GM21737 (cell line): ENCODE measurements around the gene ARHGEF1.
"Not testable (repeated sequence)": the region's sequence is repeated elsewhere in the genome, so short reads cannot be mapped to it uniquely, and the experiment has no call there.

Experiments used
- ATAC-seq: cut with Tn5 transposase; IDR thresholded peaks from one replicate; pipeline ENCODE4 v1.9.1; 2021; ENCODE audit warnings: mild to moderate bottlenecking, moderate library complexity; ENCODE audit not compliant: unreplicated experiment

The ARHGEF1 gene

GRCh38 chr19:41861846-41862245, 21.1 kb upstream of the ARHGEF1 start:
- no peak for ATAC-seq

GRCh38 chr19:41862445-41862986, 20.5 kb upstream of the ARHGEF1 start:
- ATAC-seq: no peak

- ATAC-seq: no peak
Measured at GRCh38 chr19:41863209-41863931, 19.6 kb upstream of the ARHGEF1 start.

GRCh38 chr19:41864374-41864773, 18.6 kb upstream of the ARHGEF1 start:
- ATAC-seq: no peak

- ATAC-seq: no peak
Measured at GRCh38 chr19:41866284-41866683, 16.7 kb upstream of the ARHGEF1 start.

GRCh38 chr19:41868120-41868988, 14.6 kb upstream of the ARHGEF1 start:
- no peak for ATAC-seq

- ATAC-seq: no peak
Measured at GRCh38 chr19:41868989-41869300, 14.0 kb upstream of the ARHGEF1 start.

GRCh38 chr19:41869374-41869955, 13.5 kb upstream of the ARHGEF1 start:
- no peak for ATAC-seq

GRCh38 chr19:41870401-41870873, 12.5 kb upstream of the ARHGEF1 start:
- ATAC-seq: no peak

- ATAC-seq: peak; percentile 51
Measured at GRCh38 chr19:41871573-41872383, 11.2 kb upstream of the ARHGEF1 start.

- ATAC-seq: no peak
Measured at GRCh38 chr19:41872384-41872774, 10.6 kb upstream of the ARHGEF1 start.

- ATAC-seq: no peak
Measured at GRCh38 chr19:41872775-41873647, 10.0 kb upstream of the ARHGEF1 start.

GRCh38 chr19:41875973-41876372, 7.0 kb upstream of the ARHGEF1 start:
- not testable (repeated sequence) for ATAC-seq

- peak; percentile 51 for ATAC-seq
Measured at GRCh38 chr19:41876847-41877832, 5.8 kb upstream of the ARHGEF1 start, which contains the start of gene CD79A. CD79A (plus strand) TSS chr19:41877279; CDS start chr19:41877305, 26 bp downstream.

- peak; percentile 5 for ATAC-seq
Measured at GRCh38 chr19:41877916-41878905, 4.8 kb upstream of the ARHGEF1 start.

- ATAC-seq: no peak
Measured at GRCh38 chr19:41879080-41879479, 3.9 kb upstream of the ARHGEF1 start.

- no peak for ATAC-seq
Measured at GRCh38 chr19:41879670-41880328, 3.2 kb upstream of the ARHGEF1 start.
